ENCODE results near the gene NT5C.
"Not testable (repeated sequence)": the region's sequence is repeated elsewhere in the genome, so short reads cannot be mapped to it uniquely, and the experiment has no call there.

The NT5C gene

GRCh38 chr17:75138519-75138918, 7.0 kb upstream of the NT5C start:
- peaks cover 3% of the 10 kb centered on the region for H3K4me1 ChIP-seq (ENCODE audit: insufficient read depth, poor library complexity, severe bottlenecking)
- DNase-seq (ENCODE audit: low spot score) (no peak), ATAC-seq (ENCODE audit: low read depth) (no peak)
- TF ChIP-seq CTCF (IDR thresholded peaks at IDR 0.05; ENCODE audit: poor library complexity, severe bottlenecking), result no peak
- peaks cover 84% of the 10 kb centered on the region for H3K36me3 ChIP-seq (ENCODE audit: low read depth)
- H3K4me3 ChIP-seq (ENCODE audit: severe bottlenecking), result no peak overlapping the region
- no peak overlapping the region for H3K27ac ChIP-seq (ENCODE audit: poor library complexity, severe bottlenecking)
- no peaks in the 10 kb centered on the region for H3K27me3 ChIP-seq (ENCODE audit: insufficient read depth, poor library complexity, severe bottlenecking)
- H3K9me3 ChIP-seq (ENCODE audit: severe bottlenecking), result no peaks in the 10 kb centered on the region

DNA sequence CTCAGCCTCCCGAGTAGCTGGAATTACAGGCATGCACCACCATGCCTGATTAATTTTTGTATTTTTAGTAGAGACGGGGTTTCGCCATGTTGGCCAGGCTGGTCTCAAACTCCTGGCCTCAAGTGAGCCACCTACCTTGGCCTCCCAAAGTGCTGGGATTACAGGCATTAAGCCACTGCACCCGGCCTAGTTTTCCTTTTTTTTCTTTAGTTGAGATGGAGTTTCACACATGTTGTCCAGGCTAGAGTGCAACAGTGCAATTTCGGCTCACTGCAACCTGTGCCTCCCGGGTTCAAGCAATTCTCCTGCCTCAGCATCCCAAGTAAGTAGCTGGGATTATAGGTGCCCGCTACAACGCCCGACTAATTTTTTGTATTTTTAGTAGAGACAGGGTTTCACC, 6.2 kb upstream of the NT5C start:
- not testable (repeated sequence) for ATAC-seq (ENCODE audit: low read depth)

GRCh38 chr17:75135946-75136345, 4.4 kb upstream of the NT5C start:
- ATAC-seq (ENCODE audit: low read depth), result no peak
- DNase-seq (ENCODE audit: low spot score), result no peak
- Histone ChIP-seq H3K9me3 (ENCODE audit: severe bottlenecking) (no peaks in the 10 kb centered on the region), H3K27ac (ENCODE audit: poor library complexity, severe bottlenecking) (peak overlapping the region; percentile 87), H3K4me3 (ENCODE audit: severe bottlenecking) (no peak overlapping the region), H3K4me1 (ENCODE audit: insufficient read depth, poor library complexity, severe bottlenecking) (peaks cover 7% of the 10 kb centered on the region), H3K36me3 (ENCODE audit: low read depth) (peaks cover 67% of the 10 kb centered on the region), H3K27me3 (ENCODE audit: insufficient read depth, poor library complexity, severe bottlenecking) (no peaks in the 10 kb centered on the region)
- TF ChIP-seq CTCF (IDR thresholded peaks at IDR 0.05; ENCODE audit: poor library complexity, severe bottlenecking), result no peak

More for the DNA sequence above, 6.2 kb upstream of the NT5C start:
- H3K36me3 ChIP-seq (ENCODE audit: low read depth), result peaks cover 77% of the 10 kb centered on the region
- not testable (repeated sequence) for H3K9me3 ChIP-seq (ENCODE audit: severe bottlenecking); H3K27me3 ChIP-seq (ENCODE audit: insufficient read depth, poor library complexity, severe bottlenecking); H3K4me3 ChIP-seq (ENCODE audit: severe bottlenecking); H3K4me1 ChIP-seq (ENCODE audit: insufficient read depth, poor library complexity, severe bottlenecking); H3K27ac ChIP-seq (ENCODE audit: poor library complexity, severe bottlenecking); DNase-seq (ENCODE audit: low spot score)

- Histone ChIP-seq H3K4me1 (ENCODE audit: insufficient read depth, poor library complexity, severe bottlenecking) (peaks cover 7% of the 10 kb centered on the region), H3K9me3 (ENCODE audit: severe bottlenecking) (no peaks in the 10 kb centered on the region), H3K27me3 (ENCODE audit: insufficient read depth, poor library complexity, severe bottlenecking) (no peaks in the 10 kb centered on the region), H3K4me3 (ENCODE audit: severe bottlenecking) (no peak overlapping the region), H3K36me3 (ENCODE audit: low read depth) (peaks cover 65% of the 10 kb centered on the region), H3K27ac (ENCODE audit: poor library complexity, severe bottlenecking) (peak overlapping the region; percentile 87)
- ATAC-seq (ENCODE audit: low read depth) (no peak), DNase-seq (ENCODE audit: low spot score) (no peak)
- no peak for TF ChIP-seq CTCF (IDR thresholded peaks at IDR 0.05; ENCODE audit: poor library complexity, severe bottlenecking)
Observed at GRCh38 chr17:75135452-75135851, 3.9 kb upstream of the NT5C start.

GRCh38 chr17:75133607-75134347, 2.2 kb upstream of the NT5C start:
- H3K9me3 ChIP-seq (ENCODE audit: severe bottlenecking); DNase-seq (ENCODE audit: low spot score); H3K4me3 ChIP-seq (ENCODE audit: severe bottlenecking); ATAC-seq (ENCODE audit: low read depth); H3K4me1 ChIP-seq (ENCODE audit: insufficient read depth, poor library complexity, severe bottlenecking); H3K27me3 ChIP-seq (ENCODE audit: insufficient read depth, poor library complexity, severe bottlenecking): not testable (repeated sequence)
- peak overlapping the region; percentile 87 for H3K27ac ChIP-seq (ENCODE audit: poor library complexity, severe bottlenecking)
- peaks cover 61% of the 10 kb centered on the region for H3K36me3 ChIP-seq (ENCODE audit: low read depth)

DNA sequence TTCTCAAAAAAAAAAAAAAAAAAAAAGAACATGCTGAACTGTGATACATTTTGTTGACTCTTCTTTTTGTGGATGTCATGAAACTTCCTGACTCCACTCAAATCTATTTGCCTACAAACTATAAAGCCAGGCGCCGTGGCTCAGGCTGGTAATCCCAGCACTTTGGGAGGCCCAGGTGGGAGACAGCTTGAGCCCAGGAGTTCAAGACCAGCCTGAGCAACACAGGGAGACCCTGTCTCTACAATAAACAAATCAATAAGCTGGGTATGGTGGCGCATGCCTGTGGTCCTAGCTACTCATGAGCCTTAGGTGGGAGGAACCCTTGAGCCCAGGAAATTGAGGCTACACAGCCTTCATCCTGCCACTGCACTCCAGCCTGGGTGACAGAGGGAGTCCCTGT, 1.5 kb upstream of the NT5C start:
- H3K27me3 ChIP-seq (ENCODE audit: insufficient read depth, poor library complexity, severe bottlenecking), result no peaks in the 10 kb centered on the region
- no peak for ATAC-seq (ENCODE audit: low read depth)
- no peak for TF ChIP-seq CTCF (IDR thresholded peaks at IDR 0.05; ENCODE audit: poor library complexity, severe bottlenecking)
- H3K9me3 ChIP-seq (ENCODE audit: severe bottlenecking), result no peaks in the 10 kb centered on the region
- no peak overlapping the region for H3K4me3 ChIP-seq (ENCODE audit: severe bottlenecking)
- DNase-seq (ENCODE audit: low spot score), result no peak
- H3K27ac ChIP-seq (ENCODE audit: poor library complexity, severe bottlenecking), result peak overlapping the region; percentile 87
- H3K36me3 ChIP-seq (ENCODE audit: low read depth), result peaks cover 53% of the 10 kb centered on the region
- H3K4me1 ChIP-seq (ENCODE audit: insufficient read depth, poor library complexity, severe bottlenecking), result peaks cover 4% of the 10 kb centered on the region

DNA sequence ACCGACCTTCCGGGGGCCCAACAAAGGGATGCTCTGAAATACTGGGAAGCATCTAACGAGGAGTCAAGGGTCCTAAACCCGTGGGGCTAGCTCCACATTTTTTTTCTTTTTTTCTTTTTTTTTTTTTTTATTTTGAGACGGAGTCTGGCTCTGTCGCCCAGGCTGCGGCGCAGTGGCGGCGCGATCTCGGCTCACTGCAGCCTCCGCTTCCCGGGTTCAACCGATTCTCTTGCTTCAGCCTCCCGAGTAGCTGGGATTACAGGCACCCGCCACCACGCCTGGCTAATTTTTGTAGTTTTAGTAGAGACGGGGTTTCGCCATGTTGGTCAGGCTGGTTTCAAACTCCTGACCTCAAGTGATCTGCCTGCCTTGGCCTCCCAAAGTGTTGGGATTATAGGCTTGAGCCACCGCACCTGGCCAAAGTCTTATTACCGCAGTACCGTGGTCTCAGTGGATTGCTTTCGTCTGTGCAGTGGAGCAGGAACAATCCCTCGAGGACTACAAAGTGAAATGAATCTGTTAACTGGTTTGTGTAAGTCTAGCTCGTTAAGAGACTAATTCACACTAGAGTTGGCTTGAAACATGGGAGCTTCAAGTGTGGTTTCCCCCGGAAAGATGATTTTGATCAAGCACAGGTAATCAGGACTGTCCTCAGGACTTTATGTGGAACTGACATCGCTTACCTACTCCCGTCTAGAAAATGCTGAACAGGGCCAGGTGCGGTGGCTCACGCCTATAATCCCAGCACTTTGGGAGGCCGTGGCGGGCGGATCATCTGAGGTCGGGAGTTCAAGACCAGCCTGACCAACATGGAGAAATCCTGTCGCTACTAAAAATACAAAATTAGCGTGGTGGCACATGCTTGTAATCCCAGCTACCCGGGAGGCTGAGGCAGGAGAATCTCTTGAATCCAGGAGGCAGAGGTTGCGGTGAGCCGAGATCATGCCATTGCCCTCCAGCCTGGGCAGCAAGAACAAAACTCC, 767 bp upstream of the NT5C start:
- ATAC-seq (ENCODE audit: low read depth); DNase-seq (ENCODE audit: low spot score); H3K9me3 ChIP-seq (ENCODE audit: severe bottlenecking); H3K27me3 ChIP-seq (ENCODE audit: insufficient read depth, poor library complexity, severe bottlenecking); H3K4me1 ChIP-seq (ENCODE audit: insufficient read depth, poor library complexity, severe bottlenecking): not testable (repeated sequence)
- H3K36me3 ChIP-seq (ENCODE audit: low read depth), result peaks cover 48% of the 10 kb centered on the region
- peak overlapping the region; percentile 62 for H3K4me3 ChIP-seq (ENCODE audit: severe bottlenecking)
- peak overlapping the region; percentile 87 for H3K27ac ChIP-seq (ENCODE audit: poor library complexity, severe bottlenecking)
